LHCN-M2 (cell line): ENCODE measurements around the gene METTL22. TPM values are rescaled to one million over a fixed set of nuclear protein-coding genes. Genes with fewer than 3 reads are reported as not detected.

ENCODE experiments used
- DNase-seq: peaks from one replicate; pipeline ENCODE4 v3.0.0-alpha.2; 2012; ENCODE audit warnings: low read depth
- total RNA-seq: library from RNA; depleted of rRNA; stranded (reverse); fragments of >200 nt; gene quantifications from 2 replicates; pipeline ENCODE4 v1.2.3, GENCODE V29; 2014; rRNA removed

The METTL22 gene
- total RNA-seq, 1 experiment from 2014 or later = 17.1 TPM

- DNase-seq = no peak
These were observed 70.2 kb downstream of the METTL22 start for GRCh38 chr16:8691728-8692127.

GRCh38 chr16:8694795-8695728, 73.6 kb downstream of the METTL22 start:
- no peak for DNase-seq

GRCh38 chr16:8696880-8697279, 75.4 kb downstream of the METTL22 start:
- no peak for DNase-seq

GRCh38 chr16:8697965-8698364, 76.5 kb downstream of the METTL22 start:
- no peak for DNase-seq

Other genes starting within 250 kb of the METTL22 start
- not detected in 2 replicates for gene TMEM114, start 31.2 kb upstream of the METTL22 start, total RNA-seq
- gene ABAT, start 52.9 kb downstream of the METTL22 start, total RNA-seq = 0.29 and 0.32 TPM in 2 replicates
- 2.6 and 4.4 TPM in 2 replicates for gene TMEM186, start 175.9 kb downstream of the METTL22 start, total RNA-seq
- gene PMM2, start 176.1 kb downstream of the METTL22 start, total RNA-seq = 29.9 and 30.3 TPM in 2 replicates
- gene CARHSP1, start 247.3 kb downstream of the METTL22 start, total RNA-seq = 220 and 222 TPM in 2 replicates